ENCODE data around the gene PSG6.
"Not testable (repeated sequence)": the region's sequence is repeated elsewhere in the genome, so short reads cannot be mapped to it uniquely, and the experiment has no call there.

PSG6 gene

GRCh38 chr19:42917634-42918033 is at the start of gene PSG6:
Gene PSG6 (minus strand): TSS chr19:42917894. CDS start chr19:42917792, 102 bp downstream.
- DNase-seq: not testable (repeated sequence)

- DNase-seq: peak; percentile 4
Observed at GRCh38 chr19:42965176-42965575, 47.5 kb upstream of the PSG6 start.

- DNase-seq: no peak
Observed at GRCh38 chr19:42961119-42961518, 43.4 kb upstream of the PSG6 start.

GRCh38 chr19:42952126-42952525 is 34.4 kb upstream of the PSG6 start:
- not testable (repeated sequence) for DNase-seq

GRCh38 chr19:42951476-42951875 is 33.8 kb upstream of the PSG6 start:
- DNase-seq: not testable (repeated sequence)

GRCh38 chr19:42942187-42942789 is 24.6 kb upstream of the PSG6 start:
- no peak for DNase-seq

- DNase-seq: not testable (repeated sequence)
Observed at GRCh38 chr19:42937107-42937506, 19.4 kb upstream of the PSG6 start, which contains the start of gene PSG7. Gene PSG7 (minus strand): TSS chr19:42937207. CDS start chr19:42937076, 131 bp downstream.

- not testable (repeated sequence) for DNase-seq
Observed at GRCh38 chr19:42934726-42935125, 17.0 kb upstream of the PSG6 start.

- not testable (repeated sequence) for DNase-seq
Observed at GRCh38 chr19:42934183-42934582, 16.5 kb upstream of the PSG6 start.

GRCh38 chr19:42933412-42933811 is 15.7 kb upstream of the PSG6 start:
- not testable (repeated sequence) for DNase-seq

- peak; percentile 67 for DNase-seq
Observed at GRCh38 chr19:42932485-42933101, 14.9 kb upstream of the PSG6 start.

- peak; percentile 26 for DNase-seq
Observed at GRCh38 chr19:42930214-42930613, 12.5 kb upstream of the PSG6 start.

- DNase-seq: no peak
Observed at GRCh38 chr19:42928896-42929295, 11.2 kb upstream of the PSG6 start.

- DNase-seq: no peak
Observed at GRCh38 chr19:42926781-42927180, 9.1 kb upstream of the PSG6 start.

- DNase-seq: peak; percentile 16
Observed at GRCh38 chr19:42923106-42923505, 5.4 kb upstream of the PSG6 start.

- not testable (repeated sequence) for DNase-seq
Observed at GRCh38 chr19:42920971-42921370, 3.3 kb upstream of the PSG6 start.

- DNase-seq: no peak
Observed at GRCh38 chr19:42919757-42920079, 2.0 kb upstream of the PSG6 start.

- not testable (repeated sequence) for DNase-seq
Observed at GRCh38 chr19:42919070-42919756, 1.5 kb upstream of the PSG6 start.

- DNase-seq: not testable (repeated sequence)
Observed at GRCh38 chr19:42918377-42919069, 829 bp upstream of the PSG6 start.

- DNase-seq: not testable (repeated sequence)
Observed at GRCh38 chr19:42916931-42917330, 763 bp downstream of the PSG6 start.

GRCh38 chr19:42913516-42913915 is 4.2 kb downstream of the PSG6 start:
- not testable (repeated sequence) for DNase-seq

GRCh38 chr19:42912941-42913340 is 4.8 kb downstream of the PSG6 start:
- DNase-seq: not testable (repeated sequence)

GRCh38 chr19:42911731-42912130 is 6.0 kb downstream of the PSG6 start:
- DNase-seq: not testable (repeated sequence)
